A549 (cell line): ENCODE data around the gene HSD17B1. TPM values are rescaled to one million over a fixed set of nuclear protein-coding genes. Genes with fewer than 3 reads are reported as not detected.
A peak's percentile ranks its signal among the peaks of the same experiment; 100 is the strongest.

Experiments used
- ATAC-seq, 2 experiments: fragments of 200-7000 bp in 1 of 2; fragments of >200 bp in 1 of 2; cut with Nextera tagmentation in 1 of 2; cut with Tn5 transposase in 1 of 2; 3 replicates each; pipeline versions ENCODE4 v1.8.0 to v1.9.1; 2018 to 2020; ENCODE audit warnings: mild to moderate bottlenecking in 1 of 2, moderate library complexity in 1 of 2
- CTCF ChIA-PET: fragments of 300-600 bp; sonication (Branson Sonifier 250); formaldehyde crosslinking; extraction: SDS; loops from one replicate; lab custom pipeline; 2021; ENCODE audit warnings: antibody characterized with exemption, inconsistent platforms; lab: Yijun Ruan, JAX
- POLR2A ChIA-PET: fragments of 350-600 bp; formaldehyde crosslinking; extraction: SDS; loops from one replicate; lab custom pipeline; 2021; ENCODE audit warnings: antibody characterized with exemption, inconsistent platforms; lab: Yijun Ruan, JAX
- DNase-seq, 2 experiments: peaks; one replicate each; pipeline versions ENCODE4 v3.0.0 to v3.0.0-alpha.2; 2011 to 2016; ENCODE audit warnings: low read depth in 1 of 2, low spot score in 1 of 2
- FAIRE-seq: peaks from 2 replicates; lab custom pipeline; 2011; peaks lifted over from hg19 to GRCh38; lab: Jason Lieb, UNC
- H3K27ac ChIP-seq, 2 experiments: fragments of >200 bp; sonication (Bioruptor Twin); formaldehyde crosslinking; 3 replicates each; pipeline ENCODE4 v1.5.1; 2016 to 2017
- H3K4me1 ChIP-seq: fragments of >200 bp; sonication (Bioruptor Twin); formaldehyde crosslinking; 3 replicates; pipeline ENCODE4 v1.6.1; 2016
- H3K4me2 ChIP-seq: fragments of >200 bp; sonication (Bioruptor Twin); formaldehyde crosslinking; 3 replicates; pipeline ENCODE4 v1.6.1; 2016
- H3K4me3 ChIP-seq: fragments of >200 bp; sonication (Bioruptor Twin); formaldehyde crosslinking; 3 replicates; pipeline ENCODE4 v1.5.1; 2016
- H3K9me3 ChIP-seq: fragments of >200 bp; sonication (Bioruptor Twin); formaldehyde crosslinking; 3 replicates; pipeline ENCODE4 v1.6.1; 2016
- BHLHE40 ChIP-seq: IDR thresholded peaks from 2 replicates; pipeline ENCODE4 v1.6.1; 2012; ENCODE audit warnings: low read depth, low read length, inconsistent platforms
- CEBPB ChIP-seq, 2 experiments: fragments of >200 bp in 1 of 2; sonication (Bioruptor Twin) in 1 of 2; formaldehyde crosslinking in 1 of 2; IDR thresholded peaks; 2 replicates each; pipeline ENCODE4 v1.6.1; 2012 to 2016
- E2F6 ChIP-seq: IDR thresholded peaks from 2 replicates; pipeline ENCODE4 v1.6.1; 2012; ENCODE audit warnings: low read depth, borderline replicate concordance
- EHMT2 ChIP-seq: fragments of 200-600 bp; sonication (generic); IDR thresholded peaks from 2 replicates; pipeline ENCODE4 v1.6.1; 2016; ENCODE audit warnings: antibody characterized with exemption, low read depth, mild to moderate bottlenecking, moderate library complexity
- EP300 ChIP-seq, 2 experiments: fragments of >200 bp; sonication (Bioruptor Twin); formaldehyde crosslinking; IDR thresholded peaks; 2 replicates in 1 of 2; 3 replicates in 1 of 2; pipeline ENCODE4 v1.6.1; 2016 to 2017
- ESRRA ChIP-seq: fragments of 150-350 bp; IDR thresholded peaks from 2 replicates; pipeline ENCODE4 v1.6.1; 2014; ENCODE audit warnings: mild to moderate bottlenecking, low read length, borderline replicate concordance
- FOSB ChIP-seq: fragments of 250-450 bp; sonication (Bioruptor Pico); IDR thresholded peaks from 2 replicates; pipeline ENCODE4 v1.5.0; 2020; ENCODE audit warnings: mild to moderate bottlenecking, moderate library complexity
- FOSL2 ChIP-seq, 2 experiments: fragments of 450-650 bp in 1 of 2; fragments of >200 bp in 1 of 2; sonication (Bioruptor Twin) in 1 of 2; formaldehyde crosslinking; IDR thresholded peaks; 2 replicates each; pipeline versions ENCODE4 v1.5.0 to v1.6.1; 2016 to 2020; ENCODE audit warnings: mild to moderate bottlenecking in 1 of 2, moderate library complexity in 1 of 2
- JUN ChIP-seq, 2 experiments: fragments of >200 bp; sonication (Bioruptor Twin); formaldehyde crosslinking; IDR thresholded peaks; 2 replicates in 1 of 2; 3 replicates in 1 of 2; pipeline ENCODE4 v1.6.1; 2016 to 2017
- KDM1A ChIP-seq: fragments of 200-600 bp; sonication (generic); IDR thresholded peaks from 2 replicates; pipeline ENCODE4 v1.6.1; 2016; ENCODE audit warnings: low read depth, mild to moderate bottlenecking
- MAZ ChIP-seq: fragments of 150-350 bp; IDR thresholded peaks from 2 replicates; pipeline ENCODE4 v1.6.1; 2014; ENCODE audit warnings: antibody characterized with exemption, low read depth, low read length, borderline replicate concordance
- NR3C1 ChIP-seq: fragments of >200 bp; sonication (Bioruptor Twin); formaldehyde crosslinking; IDR thresholded peaks from 3 replicates; pipeline ENCODE4 v1.6.1; 2017
- RARB ChIP-seq: fragments of 250-450 bp; sonication (Bioruptor Pico); IDR thresholded peaks from 2 replicates; pipeline ENCODE4 v1.8.0; 2021; ENCODE audit warnings: mild to moderate bottlenecking, moderate library complexity
- RCOR1 ChIP-seq: fragments of 150-350 bp; IDR thresholded peaks from 2 replicates; pipeline ENCODE4 v1.6.1; 2014; ENCODE audit warnings: antibody characterized with exemption, low read length, low read depth
- REST ChIP-seq: fragments of 200-600 bp; sonication (generic); IDR thresholded peaks from 2 replicates; pipeline ENCODE4 v1.6.1; 2016; ENCODE audit warnings: antibody characterized with exemption, mild to moderate bottlenecking, moderate library complexity
- ZFP36 ChIP-seq: fragments of 450-650 bp; IDR thresholded peaks from 2 replicates; pipeline ENCODE4 v1.6.1; 2014; ENCODE audit warnings: borderline replicate concordance; ENCODE audit not compliant: partially characterized antibody
- ZNF302 ChIP-seq: fragments of 250-450 bp; sonication (Bioruptor Pico); IDR thresholded peaks from 2 replicates; pipeline ENCODE4 v1.9.0; 2021; ENCODE audit warnings: inconsistent platforms, mild to moderate bottlenecking, moderate library complexity
- ZSCAN20 ChIP-seq: fragments of 250-450 bp; sonication (Bioruptor Pico); IDR thresholded peaks from 2 replicates; pipeline ENCODE4 v1.8.0; 2022; ENCODE audit warnings: mild to moderate bottlenecking, moderate library complexity
- WGBS: methylation state at CpG from one replicate; pipeline ENCODE4 v1.1.6; 2017; ENCODE audit errors: missing lambda C conversion rate; 5-methylcytosine and 5-hydroxymethylcytosine counted together
- polyA plus RNA-seq, 4 experiments: library from polyadenylated mRNA; depleted of rRNA in 3 of 4; stranded (reverse); fragments of >200 nt; fragmentation: RNase III in 1 of 4; extraction: RNeasy Plus Mini Kit Qiagen cat#74134 plus additional on column Dnase treatment in 1 of 4; gene quantifications; 2 replicates in 3 of 4; 3 replicates in 1 of 4; pipeline ENCODE4 v1.2.3, GENCODE V29; 2011 to 2017
- TF ChIP-seq, protein P1 (sequence below): fragments of 150-350 bp; IDR thresholded peaks from 2 replicates; pipeline ENCODE4 v1.6.1; 2014; ENCODE audit warnings: low read depth, mild to moderate bottlenecking, low read length

The HSD17B1 gene
- polyA plus RNA-seq, 2 of the 4 experiments (the other 2 are of a cell fraction): 0.49 to 1.5 TPM

- DNase-seq: no peak
- TF ChIP-seq JUN (IDR thresholded peaks at IDR 0.05) (no peak), CEBPB (IDR thresholded peaks at IDR 0.05) (no peak), EHMT2 (no peak), KDM1A (no peak), RCOR1 (no peak), FOSL2 (IDR thresholded peaks at IDR 0.05) (no peak), FOSL2 (CRISPR knock-in tag; IDR thresholded peaks at IDR 0.05) (no peak), MAZ (no peak), ESRRA (no peak), BHLHE40 (no peak), ZFP36 (no peak), FOSB (CRISPR knock-in tag) (no peak), EP300 (IDR thresholded peaks at IDR 0.05) (no peak)
- TF ChIP-seq, protein P1, sequence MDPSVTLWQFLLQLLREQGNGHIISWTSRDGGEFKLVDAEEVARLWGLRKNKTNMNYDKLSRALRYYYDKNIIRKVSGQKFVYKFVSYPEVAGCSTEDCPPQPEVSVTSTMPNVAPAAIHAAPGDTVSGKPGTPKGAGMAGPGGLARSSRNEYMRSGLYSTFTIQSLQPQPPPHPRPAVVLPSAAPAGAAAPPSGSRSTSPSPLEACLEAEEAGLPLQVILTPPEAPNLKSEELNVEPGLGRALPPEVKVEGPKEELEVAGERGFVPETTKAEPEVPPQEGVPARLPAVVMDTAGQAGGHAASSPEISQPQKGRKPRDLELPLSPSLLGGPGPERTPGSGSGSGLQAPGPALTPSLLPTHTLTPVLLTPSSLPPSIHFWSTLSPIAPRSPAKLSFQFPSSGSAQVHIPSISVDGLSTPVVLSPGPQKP: no peak
- ChIA-PET CTCF (interaction anchor here (0.8 to 17.8 kb wide), 10 partner anchors 7 to 211 kb away, joined by 3 to 231 read pairs (median 4); partner anchors contain the start of genes CAVIN1 and NAGLU), POLR2A (no interaction called here)
- Histone ChIP-seq H3K4me1 (peaks cover 69% of the 10 kb centered on the region), H3K4me3 (no peak overlapping the region), H3K27ac (peak overlapping the region; percentile 95 to 98; a peak in 5 of 6 replicates), H3K9me3 (no peaks in the 10 kb centered on the region), H3K4me2 (no peak overlapping the region)
- no peak for ATAC-seq
- 98% methylated on average over 8 of the region's 8 CpGs for WGBS
- FAIRE-seq: no peak
Measured at GRCh38 chr17:42522798-42523278, 29.9 kb upstream of the HSD17B1 start.

- H3K4me3 ChIP-seq: no peak overlapping the region
- H3K27ac ChIP-seq: peak overlapping the region in 1 of 2 experiments; percentile 80; a peak in 3 of 6 replicates
- ATAC-seq (no peak), DNase-seq (no peak), FAIRE-seq (no peak)
- WGBS: 81% methylated on average over 2 of the region's 2 CpGs
- no peak for TF ChIP-seq ZFP36
- no peak for TF ChIP-seq REST
- no peak for TF ChIP-seq E2F6
- TF ChIP-seq RARB (CRISPR knock-in tag): no peak
- TF ChIP-seq ZNF302 (CRISPR knock-in tag): no peak
- TF ChIP-seq NR3C1: no peak
- no peak for TF ChIP-seq CEBPB (IDR thresholded peaks at IDR 0.05)
- no peak for TF ChIP-seq ZSCAN20 (CRISPR knock-in tag)
- ChIA-PET POLR2A (no interaction called here), CTCF (interaction anchor here (0.5 to 11.5 kb wide), 10 partner anchors 9 to 331 kb away, joined by 3 to 231 read pairs (median 4); partner anchors contain the start of genes CAVIN1 and GHDC)
- H3K4me1 ChIP-seq: peaks cover 55% of the 10 kb centered on the region
- H3K4me2 ChIP-seq: no peak overlapping the region
- H3K9me3 ChIP-seq: no peaks in the 10 kb centered on the region
Measured at GRCh38 chr17:42525221-42525620, 27.5 kb upstream of the HSD17B1 start.
